ENCODE results near the gene IL12RB2.

- TF ChIP-seq E2F8 (IDR thresholded peaks at IDR 0.05; ENCODE audit: low read depth, partially characterized antibody): no peak
- no peak for TF ChIP-seq REST (IDR thresholded peaks at IDR 0.05; ENCODE audit: low read depth, low read length)
- no peak for TF ChIP-seq CTCF (IDR thresholded peaks at IDR 0.05 in 2 of 3, conservative IDR thresholded peaks at IDR 0.05 in 1 of 3; ENCODE audit: control insufficient read depth in 2 of 3, extremely low read depth in 1 of 3, insufficient read depth in 1 of 3, low read depth in 3 of 3, low read length in 3 of 3)
- no peak for TF ChIP-seq FOXM1 (IDR thresholded peaks at IDR 0.05; ENCODE audit: low read depth, low read length)
- TF ChIP-seq SMAD1 (IDR thresholded peaks at IDR 0.05; ENCODE audit: low read depth, partially characterized antibody): no peak
- no peak for TF ChIP-seq POLR2A (IDR thresholded peaks at IDR 0.05; ENCODE audit: low read depth, low read length)
These were observed 37.1 kb upstream of the IL12RB2 start for GRCh38 chr1:67270541-67270940.
